ENCODE measurements around the gene SELENBP1.

SELENBP1 gene

DNA sequence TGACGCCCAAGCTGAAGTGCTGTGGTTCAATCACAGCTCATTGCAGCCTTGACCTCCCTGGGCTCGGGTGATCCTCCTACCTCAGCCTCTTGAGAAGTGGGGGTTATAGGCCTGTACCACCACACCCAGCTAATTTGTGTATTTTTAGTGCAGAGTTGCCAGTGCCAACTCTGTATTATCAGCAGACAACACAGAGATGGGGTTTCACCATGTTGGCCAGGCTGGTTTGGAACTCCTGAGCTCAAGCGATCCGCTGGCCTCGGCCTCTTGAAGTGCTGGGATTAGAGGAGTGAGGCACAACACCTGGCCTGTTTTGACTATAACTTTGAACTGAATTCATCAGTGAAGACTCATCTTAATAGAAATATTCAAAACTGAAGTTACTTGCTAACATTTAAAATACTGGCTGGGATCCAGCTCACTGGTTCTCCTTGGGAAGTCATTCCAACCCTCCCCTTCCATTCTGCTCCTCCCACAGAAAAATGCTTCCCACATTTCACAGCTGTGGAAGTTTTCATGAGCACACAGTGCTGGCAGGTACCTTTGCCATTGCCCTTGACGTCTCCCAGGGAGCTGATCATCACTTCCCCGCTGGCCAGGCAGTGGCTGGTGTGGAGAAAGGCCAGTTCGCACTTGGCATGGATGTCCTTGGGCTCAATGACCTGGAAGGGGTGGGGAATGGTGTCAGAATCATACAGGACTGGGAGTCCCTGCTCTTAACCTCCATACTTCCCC, 4.7 kb downstream of the SELENBP1 start:
- TF ChIP-seq GATA3 (IDR thresholded peaks at IDR 0.05; ENCODE audit: low read depth, low read length) (no peak), GATA2 (IDR thresholded peaks at IDR 0.05; ENCODE audit: low read depth, low read length) (no peak)

DNA sequence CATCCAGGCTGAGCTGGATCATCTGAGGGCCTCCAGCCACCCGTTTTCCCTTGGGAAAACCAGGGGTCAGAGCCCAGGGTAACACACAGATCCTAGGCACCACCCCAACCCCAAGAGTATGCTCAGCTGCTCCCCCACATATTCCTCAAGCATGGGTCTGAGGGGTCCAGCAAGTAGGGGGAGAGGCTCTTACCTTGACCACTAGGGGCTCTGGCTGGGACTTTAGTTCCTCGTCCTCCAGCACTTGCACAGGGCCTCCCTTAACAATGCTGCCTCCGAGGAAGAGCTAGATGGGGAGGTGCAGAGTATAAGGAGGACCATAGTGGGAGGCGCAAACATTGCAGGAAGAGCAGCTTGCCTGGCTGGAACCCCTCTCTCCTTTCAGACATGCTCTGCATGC, 7.5 kb downstream of the SELENBP1 start:
- TF ChIP-seq GATA3 (IDR thresholded peaks at IDR 0.05; ENCODE audit: low read depth, low read length) (no peak), GATA2 (IDR thresholded peaks at IDR 0.05; ENCODE audit: low read depth, low read length) (no peak)

DNA sequence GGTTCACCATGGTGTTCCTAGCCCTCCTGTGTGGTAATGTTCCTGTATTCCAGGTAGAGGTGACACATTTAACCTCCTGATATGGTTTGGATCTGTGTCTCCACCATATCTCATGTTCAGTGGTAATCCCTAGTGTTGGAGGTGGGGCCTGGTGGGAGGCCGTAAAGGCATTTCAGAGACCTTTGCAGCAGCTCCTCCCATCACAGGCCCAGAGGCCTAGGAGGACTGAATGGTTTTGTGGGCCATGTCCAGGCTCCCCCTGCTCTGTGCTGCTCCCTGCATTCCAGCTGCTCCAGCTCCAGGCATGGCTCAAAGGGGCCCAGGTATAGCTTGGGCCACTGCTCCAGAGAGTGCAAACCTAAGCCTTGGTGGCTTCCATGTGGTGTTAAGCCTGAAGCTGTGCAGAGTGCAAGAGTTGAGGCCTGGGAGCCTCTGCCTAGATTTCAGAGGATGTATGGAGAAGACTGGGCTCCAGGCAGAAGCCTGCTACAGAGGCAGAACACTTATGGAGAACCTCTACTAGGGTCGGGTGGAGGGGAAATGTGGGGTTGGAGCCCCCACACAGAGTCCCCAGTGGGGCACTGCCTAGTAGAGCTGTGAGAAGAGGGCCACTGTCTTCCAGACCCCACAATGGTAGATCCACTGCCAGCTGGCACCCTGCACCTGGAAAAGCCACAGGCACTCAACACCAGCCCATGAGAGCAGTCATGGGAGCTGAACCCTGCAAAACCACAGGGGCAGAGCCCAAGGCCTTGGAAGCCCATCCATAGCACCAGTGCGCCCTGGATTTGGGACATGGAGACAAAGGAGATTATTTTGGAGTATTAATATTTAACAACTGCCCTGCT, 10.0 kb downstream of the SELENBP1 start:
- TF ChIP-seq GATA2 (IDR thresholded peaks at IDR 0.05; ENCODE audit: low read depth, low read length) (no peak), GATA3 (IDR thresholded peaks at IDR 0.05; ENCODE audit: low read depth, low read length) (no peak)

DNA sequence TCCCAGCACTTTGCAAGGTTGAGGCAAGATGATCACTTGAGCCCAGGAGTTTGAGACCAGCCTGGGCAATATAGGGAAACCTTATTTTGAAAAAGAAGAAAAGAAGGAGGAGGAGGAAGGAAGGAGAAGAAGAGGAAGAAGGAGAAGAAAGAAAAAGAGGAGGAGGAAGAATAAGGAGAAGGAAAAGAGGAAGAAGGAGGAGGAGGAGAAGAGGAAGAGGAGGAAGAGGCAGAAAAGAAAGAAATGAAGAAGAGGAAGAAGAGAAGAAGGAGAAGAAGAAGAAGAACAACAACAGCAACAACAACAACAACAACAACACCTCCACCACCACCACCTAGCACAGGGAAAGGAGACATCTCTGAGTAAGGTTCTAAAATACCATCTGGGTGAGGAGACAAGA, 10.6 kb downstream of the SELENBP1 start:
- no peak for TF ChIP-seq GATA3 (IDR thresholded peaks at IDR 0.05; ENCODE audit: low read depth, low read length)
- TF ChIP-seq GATA2 (IDR thresholded peaks at IDR 0.05; ENCODE audit: low read depth, low read length) = no peak

DNA sequence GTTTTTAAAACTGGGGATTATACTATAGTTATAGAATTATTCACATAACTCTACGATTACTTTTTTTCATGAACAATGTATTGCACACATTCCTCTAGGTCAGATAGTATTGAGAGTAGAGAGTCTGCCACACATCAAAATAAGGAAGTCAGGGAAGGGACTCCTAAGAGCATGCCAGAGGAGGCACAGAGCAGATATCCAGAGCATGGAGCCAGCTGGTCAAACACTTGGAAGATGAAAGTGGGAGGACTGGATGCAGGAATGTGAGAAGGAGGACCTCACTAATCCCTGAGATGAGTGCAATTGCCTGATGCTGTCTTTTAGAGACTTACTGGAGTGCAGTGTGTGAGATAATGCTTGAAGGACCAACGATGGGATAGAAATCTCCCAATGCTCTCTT, 15.8 kb downstream of the SELENBP1 start:
- TF ChIP-seq GATA2 (IDR thresholded peaks at IDR 0.05; ENCODE audit: low read depth, low read length) = no peak
- no peak for TF ChIP-seq GATA3 (IDR thresholded peaks at IDR 0.05; ENCODE audit: low read depth, low read length)

DNA sequence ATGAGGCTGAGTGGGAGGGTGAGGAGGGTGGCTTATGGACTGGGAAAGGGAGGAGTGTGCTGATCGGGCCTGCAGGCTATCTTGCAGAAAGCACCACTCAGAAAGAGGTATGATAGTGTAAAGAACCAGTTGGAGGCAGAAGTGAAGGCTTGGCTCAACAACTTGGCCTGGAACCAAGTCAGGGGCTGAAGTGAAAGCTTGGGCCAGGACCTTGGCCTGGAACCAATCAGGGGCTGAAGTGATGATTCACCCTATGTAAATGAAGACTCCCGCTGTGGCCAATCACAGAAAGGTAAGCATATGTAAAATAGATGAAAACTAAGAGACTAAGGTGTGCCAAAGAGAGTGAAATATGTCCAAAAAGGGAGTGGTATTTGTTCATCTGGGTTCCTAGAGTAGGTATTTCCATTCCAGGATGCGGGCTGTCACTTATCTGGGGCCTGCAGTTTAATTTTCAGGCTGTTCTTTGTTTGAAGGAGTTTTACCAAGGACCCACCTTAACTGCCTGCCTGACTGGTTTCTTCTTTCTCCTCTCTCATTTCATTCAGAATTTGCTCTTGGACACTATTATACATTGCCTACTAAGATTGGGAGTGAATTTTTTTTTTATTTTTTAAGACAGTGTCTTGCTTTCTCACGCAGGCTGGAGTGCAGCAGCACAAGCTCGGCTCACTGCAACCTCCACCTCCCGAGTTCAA, 20.3 kb downstream of the SELENBP1 start:
- TF ChIP-seq GATA3 (IDR thresholded peaks at IDR 0.05; ENCODE audit: low read depth, low read length) (no peak), GATA2 (IDR thresholded peaks at IDR 0.05; ENCODE audit: low read depth, low read length) (no peak)

DNA sequence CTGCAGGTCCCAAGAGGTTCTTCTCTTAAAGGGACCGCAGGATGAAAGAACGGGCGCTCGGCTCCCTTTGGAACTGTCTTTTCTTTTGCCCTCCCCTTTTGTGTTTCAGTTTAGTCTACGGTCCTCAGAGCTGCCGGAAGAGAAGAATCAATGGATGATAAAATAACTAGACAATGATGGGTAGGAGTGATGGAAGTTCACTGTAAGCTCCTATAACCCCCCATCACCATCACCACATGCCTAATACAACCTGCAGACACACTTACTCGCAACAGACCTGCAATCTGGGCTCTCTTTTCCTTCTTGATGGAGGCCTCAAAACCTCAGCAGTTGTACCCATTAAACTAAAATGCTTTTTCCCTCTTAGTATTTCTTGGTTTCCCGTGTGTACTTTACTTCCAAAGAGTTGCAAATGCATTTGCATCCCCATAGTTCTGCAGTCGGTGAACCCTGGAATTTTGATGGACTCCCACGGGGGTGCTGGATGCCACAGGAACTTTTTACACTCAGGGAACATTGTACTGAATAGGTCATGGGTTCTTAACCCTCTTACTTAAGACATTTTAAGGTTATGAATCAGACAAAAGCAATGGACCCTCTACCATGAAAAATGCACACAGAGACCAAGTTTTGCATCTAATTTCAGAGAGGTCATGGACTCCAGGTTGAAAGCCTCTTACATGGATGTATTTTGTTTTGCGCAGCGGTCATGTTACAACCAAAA, 24.8 kb downstream of the SELENBP1 start:
- TF ChIP-seq GATA2 (IDR thresholded peaks at IDR 0.05; ENCODE audit: low read depth, low read length) (no peak), GATA3 (IDR thresholded peaks at IDR 0.05; ENCODE audit: low read depth, low read length) (no peak)

DNA sequence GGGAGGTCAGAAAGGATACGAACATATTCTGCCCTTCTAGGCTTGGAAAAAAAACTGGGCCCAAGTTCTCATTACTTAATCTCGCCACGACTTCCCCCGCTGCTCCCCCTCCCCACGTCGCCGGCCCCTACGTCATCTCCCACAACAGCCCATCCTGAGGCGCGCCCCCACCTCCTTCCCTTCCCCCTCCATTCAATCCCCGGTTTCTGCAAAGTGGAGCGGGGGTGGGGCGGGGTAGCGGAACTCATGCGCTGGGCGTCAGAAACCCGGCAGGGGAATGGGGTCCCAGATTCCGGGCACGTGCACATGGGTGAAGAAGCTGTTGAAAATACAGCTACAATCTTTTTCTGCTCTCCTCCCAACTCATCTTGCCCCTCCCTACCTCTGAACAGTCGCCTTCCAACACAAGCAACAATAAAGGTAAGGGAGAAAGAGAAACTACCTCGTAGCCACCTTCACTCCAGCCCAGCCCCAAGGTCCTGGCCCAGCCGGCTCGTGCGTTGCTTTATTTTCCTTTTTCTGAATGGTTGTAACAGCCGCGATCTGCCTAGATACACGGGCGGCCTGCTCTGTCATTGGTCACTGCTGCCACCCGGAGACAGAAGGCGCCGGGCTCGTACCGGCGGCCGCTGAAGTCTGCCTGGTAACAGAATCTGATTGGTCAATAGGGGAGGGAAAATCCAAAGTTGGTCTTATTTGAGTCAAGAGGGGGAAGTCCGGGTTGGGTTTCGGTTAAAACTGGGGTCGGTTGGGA, 25.6 kb downstream of the SELENBP1 start, which contains the start of gene RFX5:
Gene RFX5 (minus strand): TSS at position 484 of the 754 bp plus-strand sequence. CDS start 932 bp downstream, outside the sequence.
- no peak for TF ChIP-seq GATA2 (IDR thresholded peaks at IDR 0.05; ENCODE audit: low read depth, low read length)
- no peak for TF ChIP-seq GATA3 (IDR thresholded peaks at IDR 0.05; ENCODE audit: low read depth, low read length)

DNA sequence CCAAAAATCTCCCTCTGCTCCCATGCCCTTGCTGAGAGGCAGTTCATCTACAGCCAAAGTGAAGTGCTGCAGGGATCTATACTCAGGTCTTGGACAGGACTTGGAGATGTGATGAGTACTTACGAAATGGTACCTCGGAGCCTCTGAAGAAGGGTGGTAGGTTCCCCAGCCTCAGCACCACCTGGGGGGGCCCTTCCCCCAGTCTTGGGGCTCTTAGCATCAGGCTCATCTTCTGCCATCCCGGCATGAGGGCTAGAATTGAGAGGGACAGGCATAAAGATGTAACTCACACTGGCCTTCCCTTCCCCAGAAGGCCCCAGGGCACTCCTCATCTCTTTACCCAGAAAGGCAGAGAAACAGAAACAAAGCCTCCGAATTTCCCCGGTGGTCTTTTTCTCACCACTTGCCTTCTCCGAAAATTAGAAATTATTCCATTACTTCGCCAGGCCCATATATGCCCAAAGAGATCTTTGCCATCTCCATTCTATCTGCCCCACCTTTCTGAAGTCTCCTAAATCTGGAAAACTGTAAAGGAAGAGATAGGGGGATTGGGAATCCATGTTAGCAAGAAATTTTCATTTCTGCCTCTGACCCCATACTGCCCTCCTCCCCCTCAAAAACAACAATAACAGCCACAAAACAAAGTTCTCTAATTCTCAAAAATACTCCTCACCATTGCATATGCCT, 26.3 kb downstream of the SELENBP1 start:
- no peak for TF ChIP-seq GATA3 (IDR thresholded peaks at IDR 0.05; ENCODE audit: low read depth, low read length)
- no peak for TF ChIP-seq GATA2 (IDR thresholded peaks at IDR 0.05; ENCODE audit: low read depth, low read length)

DNA sequence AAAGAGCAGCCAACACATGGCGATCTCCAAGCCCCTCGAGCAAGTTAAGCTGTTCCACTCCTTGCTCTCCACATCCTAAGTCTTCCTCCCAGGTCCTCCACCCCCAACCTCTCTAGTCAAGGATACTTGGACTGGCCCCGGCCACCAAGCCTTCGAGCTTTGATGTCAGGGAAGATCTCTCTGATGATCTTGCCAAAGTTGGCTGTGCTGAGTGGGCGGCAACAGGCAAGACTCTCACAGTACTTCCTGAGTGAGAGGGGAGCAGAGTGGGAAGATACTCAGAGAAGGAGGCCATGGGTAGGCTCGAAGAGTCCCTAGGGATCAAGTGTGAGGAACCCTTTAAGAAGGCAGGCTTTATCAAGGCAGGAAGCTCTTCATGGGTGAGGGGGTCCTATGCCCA, 28.2 kb downstream of the SELENBP1 start:
- no peak for TF ChIP-seq GATA2 (IDR thresholded peaks at IDR 0.05; ENCODE audit: low read depth, low read length)
- TF ChIP-seq GATA3 (IDR thresholded peaks at IDR 0.05; ENCODE audit: low read depth, low read length) = no peak

DNA sequence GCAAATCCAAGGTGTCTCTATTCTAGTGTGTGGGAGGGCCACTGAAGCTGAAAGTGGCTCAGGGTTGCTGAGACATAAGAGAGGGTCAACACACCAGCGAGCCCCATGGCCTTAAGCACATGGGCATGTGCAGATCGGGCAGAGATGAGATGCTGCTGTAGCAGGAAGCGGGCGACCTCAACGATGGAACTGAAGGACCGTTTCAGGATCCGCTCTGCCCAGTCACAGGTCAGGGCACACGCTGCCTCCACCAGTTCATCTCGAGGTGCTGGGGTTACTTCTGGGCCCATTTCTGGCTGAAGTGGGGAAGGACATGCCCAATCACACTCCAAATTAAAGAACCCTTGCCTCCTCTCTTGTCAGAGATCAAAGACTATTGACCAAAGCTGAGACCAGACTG, 28.9 kb downstream of the SELENBP1 start:
- TF ChIP-seq GATA3 (IDR thresholded peaks at IDR 0.05; ENCODE audit: low read depth, low read length) = no peak
- no peak for TF ChIP-seq GATA2 (IDR thresholded peaks at IDR 0.05; ENCODE audit: low read depth, low read length)

DNA sequence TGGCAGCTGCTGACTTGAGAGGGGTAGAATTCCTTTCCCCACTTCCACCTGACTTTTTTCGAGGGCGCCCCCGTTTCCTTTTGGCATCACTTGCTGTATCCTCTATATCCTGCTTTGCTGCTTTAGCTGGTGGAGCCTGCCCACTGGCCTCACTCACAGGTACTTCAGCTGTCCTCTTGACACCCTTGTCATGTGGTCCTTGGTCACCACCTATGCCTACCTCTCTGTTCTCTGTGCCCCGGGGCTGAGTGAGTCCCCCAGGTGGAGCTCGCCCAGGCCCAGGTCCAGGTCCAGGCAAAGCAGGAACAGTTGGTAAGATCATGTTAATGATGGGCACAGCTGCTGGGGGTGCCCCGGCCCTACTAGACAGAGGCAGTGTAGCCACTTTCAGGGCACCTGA, 29.9 kb downstream of the SELENBP1 start:
- no peak for TF ChIP-seq GATA2 (IDR thresholded peaks at IDR 0.05; ENCODE audit: low read depth, low read length)
- no peak for TF ChIP-seq GATA3 (IDR thresholded peaks at IDR 0.05; ENCODE audit: low read depth, low read length)

Measured in SH-SY5Y (cell line).